NCI-H128 (cell line): ENCODE data around the gene RCN2.
"Not testable (repeated sequence)": the region's sequence is repeated elsewhere in the genome, so short reads cannot be mapped to it uniquely, and the experiment has no call there.

Experiments
- DNase-seq: peaks from one replicate; lab custom pipeline; 2025; ENCODE audit not compliant: unreplicated experiment; lab: John Stamatoyannopoulos, UW

The RCN2 gene

GRCh38 chr15:76930831-76931396 lies 635 bp upstream of the RCN2 start:
- DNase-seq, result no peak

DNA sequence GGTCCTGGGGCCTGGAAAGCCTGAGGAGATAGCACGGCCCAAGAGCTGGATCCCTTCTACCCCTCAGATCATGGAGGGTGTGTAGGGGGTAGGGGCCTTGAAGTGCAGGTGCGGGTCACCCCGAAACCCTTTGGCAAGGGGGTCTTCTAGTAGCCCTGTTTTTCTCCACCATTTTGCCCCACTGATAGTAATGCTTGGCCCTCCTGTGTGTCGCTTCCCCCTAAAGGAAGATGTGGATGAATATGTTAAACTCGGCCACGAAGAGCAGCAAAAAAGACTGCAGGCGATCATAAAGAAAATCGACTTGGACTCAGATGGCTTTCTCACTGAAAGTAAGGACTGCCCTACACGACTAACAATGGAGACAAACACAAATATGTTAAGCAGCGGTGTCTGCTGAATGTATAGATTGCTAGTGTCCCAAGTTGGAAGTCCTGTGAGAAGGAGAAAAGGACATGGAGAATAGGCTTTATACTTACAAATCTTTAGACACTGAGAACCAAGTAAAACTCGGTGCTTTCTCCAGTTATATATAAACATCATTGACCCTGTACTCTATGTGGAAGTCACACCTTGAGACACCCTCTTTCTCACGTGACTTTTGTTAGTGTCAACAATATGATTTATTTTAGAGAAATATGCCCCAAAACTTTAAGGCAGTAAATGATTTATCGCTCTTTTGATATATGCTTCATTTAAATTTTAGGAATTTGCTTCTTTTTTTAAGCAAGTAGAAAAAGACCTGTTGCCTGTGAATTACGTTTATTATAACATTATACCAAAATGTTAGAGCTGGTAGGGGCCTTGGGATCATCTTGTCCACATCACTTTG lies 802 bp downstream of the RCN2 start:
- DNase-seq, result no peak

DNA sequence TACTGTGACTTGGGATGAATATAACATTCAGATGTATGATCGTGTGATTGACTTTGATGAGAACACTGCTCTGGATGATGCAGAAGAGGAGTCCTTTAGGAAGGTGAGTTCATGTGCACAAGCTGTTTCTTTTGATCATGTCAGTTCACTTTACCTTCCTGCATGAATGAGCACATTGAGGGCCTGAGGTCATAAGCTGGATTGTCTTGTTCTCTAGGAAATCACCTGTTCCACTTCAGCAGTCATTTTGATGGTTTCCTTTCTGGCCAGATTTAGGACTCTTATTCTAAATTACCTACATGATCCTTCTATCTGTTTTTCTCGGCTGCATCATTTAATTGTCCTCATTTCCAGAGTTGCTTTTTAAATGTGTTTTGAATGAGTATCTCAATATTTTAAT lies 4.1 kb downstream of the RCN2 start:
- no peak for DNase-seq

GRCh38 chr15:76936671-76937070 lies 5.1 kb downstream of the RCN2 start:
- DNase-seq, result no peak

GRCh38 chr15:76938752-76939151 lies 7.2 kb downstream of the RCN2 start:
- no peak for DNase-seq

- DNase-seq, result no peak
Measured at GRCh38 chr15:76939715-76940114, 8.2 kb downstream of the RCN2 start.

- no peak for DNase-seq
Measured at GRCh38 chr15:76941636-76942035, 10.1 kb downstream of the RCN2 start.

GRCh38 chr15:76942331-76942730 lies 10.8 kb downstream of the RCN2 start:
- no peak for DNase-seq

DNA sequence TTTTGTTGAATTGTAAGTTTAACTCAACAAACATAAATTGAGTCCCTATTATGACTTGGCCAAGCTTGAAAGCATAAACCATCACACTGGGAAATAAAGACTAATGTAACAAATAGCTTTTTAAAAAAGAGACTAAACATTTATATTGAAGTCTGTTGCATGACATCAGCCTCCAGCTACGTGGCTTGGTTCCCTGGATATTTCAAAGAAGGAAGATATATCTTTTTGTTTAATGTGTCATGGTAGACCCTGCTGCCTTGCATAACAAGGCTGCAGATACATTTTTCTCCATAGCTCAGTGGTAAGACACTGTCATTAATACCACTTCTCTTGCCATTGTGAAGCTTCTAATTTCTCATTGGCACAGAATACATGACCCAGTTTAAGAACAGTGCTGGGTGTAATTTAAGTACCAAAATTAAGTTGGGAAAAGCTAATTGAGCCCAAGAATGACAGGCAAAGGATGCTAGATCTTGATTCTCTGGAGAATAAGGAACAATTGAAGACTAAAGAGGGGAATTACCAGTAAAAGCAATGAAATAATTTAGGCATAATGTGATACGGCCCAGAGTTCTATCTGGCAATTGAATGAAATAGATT lies 14.0 kb downstream of the RCN2 start:
- DNase-seq, result no peak

- no peak for DNase-seq
Measured at GRCh38 chr15:76947454-76947853, 15.9 kb downstream of the RCN2 start.

- DNase-seq, result no peak
Measured at GRCh38 chr15:76951220-76951619, 19.7 kb downstream of the RCN2 start.

- DNase-seq, result no peak
Measured at GRCh38 chr15:76953913-76954312, 22.4 kb downstream of the RCN2 start.

GRCh38 chr15:76954744-76955143 lies 23.2 kb downstream of the RCN2 start:
- no peak for DNase-seq

DNA sequence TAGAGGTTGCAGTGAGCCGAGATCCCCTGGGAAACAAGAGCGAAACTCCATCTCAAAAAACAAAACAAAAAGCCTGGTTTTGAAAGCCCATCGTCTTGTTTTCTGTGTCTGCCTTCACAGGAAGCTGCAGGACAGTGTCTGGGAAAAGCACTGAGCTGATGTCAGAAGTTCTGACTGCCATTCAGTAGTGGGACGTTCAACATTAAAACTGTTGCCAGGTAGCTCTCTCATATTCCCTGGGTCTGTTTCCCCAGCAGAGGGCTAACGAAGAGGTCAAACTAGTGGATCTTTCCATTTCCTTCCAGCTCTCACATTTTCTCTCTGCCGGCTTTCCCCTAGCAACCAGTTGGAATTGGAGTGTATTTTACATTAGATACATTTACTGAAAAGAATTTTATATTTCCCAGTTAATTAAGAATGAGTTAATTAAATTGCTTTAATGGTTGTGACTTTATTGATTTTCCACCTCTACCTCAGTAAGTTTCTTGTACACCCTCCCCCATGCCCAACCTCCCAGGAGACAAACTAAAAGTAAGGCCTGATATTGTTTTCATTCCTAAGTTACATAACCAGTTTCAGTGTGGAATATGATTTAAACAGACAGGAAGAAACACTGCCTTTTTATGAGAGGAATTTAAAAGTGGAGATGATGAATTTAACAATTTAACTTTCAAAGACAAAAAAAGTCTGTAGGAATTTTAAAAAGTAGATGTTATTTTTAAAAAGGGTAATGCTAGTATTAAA lies 29.9 kb downstream of the RCN2 start:
- no peak for DNase-seq

DNA sequence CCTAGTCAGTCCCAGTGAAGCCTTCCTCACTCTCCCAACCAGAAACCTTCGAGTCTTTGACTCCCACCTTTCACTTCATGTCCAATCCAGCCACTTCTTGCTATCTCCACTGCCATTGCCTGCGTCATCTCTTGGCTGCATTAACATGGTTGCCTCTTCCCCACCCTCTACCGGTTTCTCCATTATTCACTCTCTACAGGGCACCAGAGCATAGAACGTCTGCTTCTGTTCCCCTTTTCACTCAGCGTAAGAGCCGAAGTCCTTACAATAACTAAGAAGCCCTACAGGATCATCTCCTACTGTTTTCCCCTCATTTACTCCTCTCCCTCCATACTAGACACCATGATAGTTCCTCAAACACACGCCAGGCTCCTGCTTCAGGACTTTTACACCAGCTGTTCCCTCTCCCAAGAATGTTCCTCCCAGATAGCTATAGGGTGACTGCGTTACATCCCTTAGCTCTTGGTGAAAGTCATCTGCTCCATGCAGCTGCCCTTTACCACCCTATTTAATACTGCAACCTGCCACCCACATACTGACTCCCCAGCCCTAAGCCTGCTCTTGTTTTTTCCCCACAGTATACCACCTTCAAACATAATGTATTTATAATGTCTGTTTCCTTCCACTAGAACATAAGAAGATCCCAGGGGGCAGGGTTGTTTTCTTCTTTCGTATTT lies 30.9 kb downstream of the RCN2 start:
- no peak for DNase-seq

DNA sequence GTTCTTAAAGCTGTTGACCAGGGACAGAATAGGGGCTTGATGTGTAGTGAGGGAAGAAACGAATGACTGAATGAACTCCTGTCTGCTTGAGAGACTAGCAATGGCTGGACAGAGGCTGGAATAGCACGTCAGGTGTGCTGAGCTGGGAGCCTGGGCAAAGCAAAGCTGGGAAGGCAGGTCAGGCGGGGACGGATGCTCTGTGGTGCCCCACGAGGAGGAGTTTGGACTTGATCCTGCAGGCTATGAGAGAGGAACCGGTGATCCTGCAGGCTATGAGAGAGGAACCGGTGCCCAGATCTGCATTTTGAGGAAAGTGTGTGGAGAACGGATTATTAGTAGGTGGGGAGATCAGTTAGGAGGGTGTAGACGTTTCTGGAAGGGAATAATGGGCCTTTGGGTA lies 32.0 kb downstream of the RCN2 start:
- no peak for DNase-seq

DNA sequence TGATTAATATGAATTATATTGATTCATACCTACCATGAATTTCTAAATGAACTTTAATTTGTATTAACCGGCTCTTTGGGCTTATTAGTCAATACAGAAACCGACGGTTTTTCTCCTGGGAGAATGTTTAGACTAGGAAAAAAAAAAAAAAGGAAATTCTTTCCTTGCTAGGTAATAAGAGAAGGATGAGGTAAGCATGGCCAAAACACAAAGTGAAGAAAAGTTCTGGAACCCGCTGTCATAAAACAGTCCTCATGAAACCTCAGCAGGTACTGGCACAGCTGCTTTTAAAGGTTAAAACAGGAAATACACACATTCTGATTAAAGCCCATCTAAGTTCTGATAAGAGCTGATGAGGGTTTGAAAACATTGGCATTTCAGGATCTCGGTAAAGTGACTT lies 32.6 kb downstream of the RCN2 start:
- no peak for DNase-seq

DNA sequence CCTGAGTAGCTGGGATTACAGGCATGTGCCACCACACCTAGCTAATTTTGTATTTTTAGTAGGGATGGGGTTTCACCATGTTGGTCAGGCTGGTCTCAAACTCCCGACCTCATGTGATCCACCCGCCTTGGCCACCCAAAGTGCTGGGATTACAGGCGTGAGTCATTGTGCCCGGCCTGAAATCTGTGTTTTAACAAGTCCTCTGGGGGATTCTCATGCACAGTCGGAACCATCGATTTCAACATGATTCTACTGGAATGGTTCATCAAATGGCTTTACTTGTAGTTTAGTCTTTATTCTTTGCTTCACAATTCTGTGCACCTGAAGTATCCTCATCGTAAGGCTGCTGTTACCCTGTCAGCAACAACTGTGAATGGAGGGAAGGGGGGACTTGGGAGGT lies 34.5 kb downstream of the RCN2 start:
- not testable (repeated sequence) for DNase-seq

GRCh38 chr15:76967067-76967466 lies 35.5 kb downstream of the RCN2 start:
- no peak for DNase-seq

DNA sequence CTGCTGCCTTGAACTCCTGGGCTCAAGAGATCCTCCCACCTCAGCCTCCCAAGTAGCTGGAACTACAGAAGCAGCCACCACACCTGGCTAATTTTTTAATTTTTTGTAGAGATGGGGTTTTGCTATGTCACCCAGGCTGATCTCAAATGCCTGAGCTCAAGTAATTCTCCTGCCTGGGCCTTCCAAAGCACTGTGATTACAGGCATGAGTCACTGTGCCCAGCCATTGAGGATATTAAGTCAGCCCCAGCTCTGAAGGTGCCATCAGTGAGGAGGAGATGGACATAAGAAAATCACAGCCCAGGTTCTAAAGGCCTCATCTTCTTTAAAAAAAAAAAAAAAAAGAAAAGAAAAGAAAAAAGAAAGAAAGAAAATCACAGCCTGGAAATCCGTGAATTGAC lies 36.8 kb downstream of the RCN2 start:
- no peak for DNase-seq
